Activated CD8-positive, alpha-beta memory T cell treated with anti-CD3 and anti-CD28 coated beads, Interleukin-2, amount 50 U/mL, for 4 hours (primary cell): ENCODE measurements around the gene C12orf43.
A peak's percentile ranks its signal among the peaks of the same experiment; 100 is the strongest.

ENCODE experiments used
- DNase-seq: peaks from one replicate; pipeline ENCODE4 v3.0.0-alpha.2; 2020

Gene C12orf43

GRCh38 chr12:121026274-121027045 lies 10.2 kb upstream of the C12orf43 start:
- no peak for DNase-seq

DNA sequence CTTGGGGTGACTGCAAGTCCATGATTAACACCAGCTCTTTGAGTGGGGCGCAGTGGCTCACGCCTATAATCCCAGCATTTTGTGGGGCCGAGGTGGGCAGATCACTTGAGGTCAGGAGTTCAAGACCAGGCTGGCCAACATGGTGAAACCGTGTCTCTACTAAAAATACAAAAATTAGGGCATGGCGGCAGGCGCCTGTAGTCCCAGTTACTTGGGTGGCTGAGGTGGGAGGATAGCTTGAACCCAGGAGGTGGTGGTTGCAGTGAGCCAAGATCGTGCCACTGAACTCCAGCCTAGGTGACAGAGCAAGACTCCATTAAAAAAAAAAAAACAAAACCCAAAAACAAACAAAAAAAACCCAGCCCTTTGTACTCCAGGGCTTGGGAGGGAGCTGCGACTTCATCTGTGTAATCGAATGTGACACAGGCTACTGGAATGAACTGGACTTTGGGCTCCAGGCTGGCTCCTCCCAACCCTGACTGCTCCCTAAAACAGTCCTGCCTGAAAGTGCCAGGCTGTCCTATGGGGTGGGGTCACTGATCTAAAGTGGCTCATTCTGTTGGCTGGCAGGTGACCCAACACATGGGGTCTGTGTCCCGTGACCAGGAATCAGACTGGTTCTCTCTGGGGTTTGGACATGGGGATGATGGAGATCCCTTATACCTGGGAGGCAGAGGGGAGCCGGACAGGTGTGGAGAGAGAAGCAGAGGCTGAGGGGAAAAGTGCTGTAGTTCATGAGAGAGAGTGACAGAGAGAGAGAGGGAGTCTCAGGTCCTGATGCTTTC lies 9.3 kb upstream of the C12orf43 start:
- DNase-seq: no peak

GRCh38 chr12:121023799-121024198 lies 7.5 kb upstream of the C12orf43 start:
- DNase-seq: no peak

DNA sequence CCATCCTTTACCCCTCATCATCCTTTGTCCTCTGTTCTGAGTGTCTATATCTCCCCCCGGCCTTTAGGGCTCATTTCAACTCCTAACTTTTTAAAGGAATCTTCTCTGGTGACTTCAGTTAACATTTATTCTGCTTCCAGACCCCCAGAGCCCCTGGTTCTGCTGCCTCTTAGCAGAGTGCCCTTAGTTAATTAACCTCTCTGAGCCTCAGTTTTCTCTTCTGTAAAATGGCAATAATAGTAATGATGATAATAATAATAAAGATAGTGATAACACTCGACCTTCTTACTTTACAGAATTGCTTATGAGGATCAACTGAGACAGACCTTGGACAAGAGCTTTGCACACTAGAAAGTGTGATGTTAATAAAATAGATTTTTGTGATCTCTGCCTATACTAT lies 6.4 kb upstream of the C12orf43 start:
- DNase-seq: no peak

DNA sequence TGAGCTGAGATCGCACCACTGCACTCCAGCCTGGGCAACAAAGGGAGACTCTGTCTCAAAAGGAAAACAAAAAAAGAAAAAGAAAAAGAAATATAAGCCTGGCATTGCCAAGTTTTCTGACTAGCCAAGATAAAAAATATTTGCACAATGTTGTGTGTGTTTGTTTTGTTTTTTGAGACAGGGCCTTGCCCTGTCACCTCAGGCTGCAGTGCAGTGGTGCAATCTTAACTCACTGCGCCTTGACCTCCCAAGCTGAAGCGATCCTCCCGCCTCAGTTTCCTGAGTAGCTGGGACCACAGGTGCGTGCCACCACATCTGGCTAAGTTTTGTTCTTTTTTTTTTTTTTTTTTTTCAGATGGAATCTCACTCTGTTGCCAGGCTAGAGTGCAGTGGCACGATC lies 5.5 kb upstream of the C12orf43 start:
- DNase-seq: no peak

DNA sequence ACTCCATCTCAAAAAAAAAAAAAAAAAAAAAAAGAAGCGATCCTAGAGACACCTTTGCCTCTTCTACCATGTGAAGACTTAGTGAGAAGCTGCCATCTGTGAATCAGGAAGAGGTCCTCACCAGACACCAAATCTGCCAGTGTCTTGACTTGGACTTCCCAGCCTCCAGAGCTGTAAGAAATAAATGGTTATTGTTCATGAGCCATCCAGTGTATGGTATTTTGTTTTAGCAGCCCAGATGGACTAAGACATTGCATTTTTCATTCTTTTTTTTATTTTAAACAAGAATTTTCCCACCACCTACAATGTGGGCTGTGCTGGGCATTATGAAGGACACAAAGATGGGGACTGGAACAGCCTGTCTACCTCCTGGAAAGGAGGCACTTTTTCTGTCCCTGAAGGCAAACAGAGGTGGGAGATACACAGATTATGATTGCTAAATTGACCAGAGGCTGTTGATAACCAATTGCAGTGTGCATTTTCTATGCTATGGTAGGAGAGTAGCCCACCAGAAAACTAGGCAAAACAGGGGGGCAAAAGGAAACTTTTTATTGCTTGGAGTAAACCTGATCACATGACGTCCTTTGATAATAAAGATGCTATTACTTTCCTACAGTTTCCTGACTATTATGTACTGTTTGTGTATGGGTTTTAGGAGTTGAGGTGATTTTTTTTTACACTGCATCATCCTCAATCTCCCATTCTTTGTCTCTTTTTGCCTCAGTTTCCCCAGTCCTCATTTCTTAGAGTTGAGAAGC lies 2.8 kb upstream of the C12orf43 start:
- no peak for DNase-seq

DNA sequence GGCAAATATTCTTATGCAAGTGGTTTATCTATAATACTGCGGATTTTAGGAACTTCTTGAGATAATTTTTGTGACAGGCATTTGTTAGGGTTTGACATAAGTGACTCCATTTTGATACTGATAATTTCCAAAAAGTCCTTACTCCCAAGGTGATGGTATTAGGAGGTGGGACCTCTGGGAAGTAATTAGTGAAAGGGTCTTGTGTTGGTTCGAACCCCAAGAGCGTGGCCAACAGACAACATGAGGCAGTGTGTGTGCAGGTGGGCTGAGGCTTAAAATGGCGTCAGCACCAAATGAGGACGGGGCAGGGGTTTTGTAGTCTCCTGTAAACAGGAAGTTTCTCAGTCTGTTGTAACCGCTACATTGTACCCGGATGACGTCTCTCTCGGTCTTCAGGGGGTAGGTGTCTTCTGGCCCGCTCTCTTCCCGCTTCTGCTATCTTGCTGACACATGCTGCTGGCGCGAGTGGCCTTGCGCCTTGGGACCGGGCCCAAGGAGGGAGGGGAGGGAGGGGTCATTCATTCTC lies 1.7 kb upstream of the C12orf43 start:
- no peak for DNase-seq

- DNase-seq: no peak
Measured at GRCh38 chr12:121013715-121014114, 2.6 kb downstream of the C12orf43 start.

- no peak for DNase-seq
Measured at GRCh38 chr12:121011820-121012219, 4.5 kb downstream of the C12orf43 start.

DNA sequence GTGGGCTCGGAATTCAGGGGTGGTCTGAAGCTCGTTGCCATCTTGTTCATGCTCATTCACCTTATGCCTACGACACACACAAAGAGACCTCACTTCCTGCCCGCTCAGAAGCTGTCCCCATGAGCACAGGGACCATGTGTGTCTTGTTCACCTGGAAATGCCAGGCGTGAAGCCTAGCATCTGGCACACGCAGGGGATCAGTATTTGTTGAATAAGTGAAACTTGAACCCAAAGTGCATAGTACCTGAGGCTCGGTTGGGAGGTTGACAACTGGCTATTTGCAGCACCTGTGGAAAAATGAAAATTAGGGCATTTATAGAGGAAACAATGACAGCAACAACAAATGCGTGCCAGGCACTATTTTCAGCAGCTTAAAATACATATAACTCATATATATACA lies 5.4 kb downstream of the C12orf43 start:
- DNase-seq: no peak

DNA sequence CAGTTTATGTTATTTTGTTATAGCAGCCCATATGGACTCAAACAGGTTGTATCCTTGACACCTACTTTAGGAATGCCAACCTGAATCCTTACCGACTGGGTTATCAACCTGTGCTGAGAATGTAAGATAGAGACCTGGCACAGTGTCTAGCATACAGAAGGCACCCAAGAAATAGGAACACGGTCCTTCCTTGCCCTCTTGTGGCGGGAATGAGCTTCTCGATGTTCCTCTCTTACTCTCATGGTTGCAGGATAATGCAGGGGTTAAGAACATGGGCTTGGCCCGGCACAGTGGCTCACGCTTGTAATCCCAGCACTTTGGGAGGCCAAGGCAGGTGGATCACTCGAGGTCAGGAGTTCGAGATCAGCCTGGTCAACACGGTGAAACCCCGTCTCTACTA lies 6.5 kb downstream of the C12orf43 start:
- DNase-seq: no peak

- no peak for DNase-seq
Measured at GRCh38 chr12:121008347-121009098, 7.8 kb downstream of the C12orf43 start.

- DNase-seq: peak; percentile 43
Measured at GRCh38 chr12:121005346-121005815, 10.9 kb downstream of the C12orf43 start.

GRCh38 chr12:121004253-121004815 lies 12.0 kb downstream of the C12orf43 start:
- DNase-seq: no peak

DNA sequence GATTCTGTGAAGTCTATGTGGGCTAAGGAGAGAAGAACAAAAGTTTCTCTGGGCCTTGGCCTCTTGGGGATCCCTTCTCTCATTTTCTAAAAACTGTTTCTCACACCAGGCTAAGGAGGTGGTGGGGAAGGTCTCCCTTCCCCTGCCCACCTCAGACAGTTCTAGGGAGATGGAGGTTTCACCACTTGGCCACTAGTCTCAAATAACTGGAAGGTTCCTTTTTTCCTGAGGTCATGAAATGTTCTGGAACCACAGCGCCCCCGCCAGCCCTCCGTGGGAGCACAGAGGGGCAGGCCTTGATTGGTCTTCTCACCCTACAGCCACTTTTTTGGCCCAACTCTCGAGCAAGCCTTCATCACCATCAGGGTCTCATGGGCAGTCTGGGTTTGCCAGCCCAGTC lies 12.6 kb downstream of the C12orf43 start:
- DNase-seq: no peak

GRCh38 chr12:121001841-121002483 lies 14.3 kb downstream of the C12orf43 start:
- DNase-seq: no peak

- no peak for DNase-seq
Measured at GRCh38 chr12:121001060-121001459, 15.2 kb downstream of the C12orf43 start.

- DNase-seq: no peak
Measured at GRCh38 chr12:121000530-121000929, 15.8 kb downstream of the C12orf43 start.

GRCh38 chr12:120999191-121000120 lies 16.8 kb downstream of the C12orf43 start:
- no peak for DNase-seq

- no peak for DNase-seq
Measured at GRCh38 chr12:120998435-120998834, 17.9 kb downstream of the C12orf43 start.
